ENCODE data around the gene ACOXL.

DNA sequence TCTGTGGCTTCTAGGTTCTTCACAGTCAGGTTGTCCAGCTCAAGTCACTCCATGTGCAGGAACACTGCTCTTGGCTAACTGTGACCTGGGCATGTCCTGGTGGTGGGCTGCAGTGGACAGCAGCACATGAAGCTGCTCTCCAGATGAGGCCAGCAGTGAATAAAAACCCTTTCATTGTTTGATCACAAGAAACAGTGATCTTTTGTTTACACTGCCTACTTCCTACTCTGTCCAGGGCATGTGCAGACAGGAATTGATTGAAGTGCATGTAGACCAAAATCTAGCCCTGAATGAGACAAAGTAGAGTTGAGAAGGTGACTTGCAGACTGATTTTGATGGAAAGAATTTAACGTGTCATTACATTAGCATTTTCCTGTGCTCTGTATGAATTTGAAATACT lies 423.2 kb downstream of the ACOXL start:
- TF ChIP-seq EZH2phosphoT487 (conservative IDR thresholded peaks at IDR 0.05; ENCODE audit: low read length), result no peak
- TF ChIP-seq, protein P1, sequence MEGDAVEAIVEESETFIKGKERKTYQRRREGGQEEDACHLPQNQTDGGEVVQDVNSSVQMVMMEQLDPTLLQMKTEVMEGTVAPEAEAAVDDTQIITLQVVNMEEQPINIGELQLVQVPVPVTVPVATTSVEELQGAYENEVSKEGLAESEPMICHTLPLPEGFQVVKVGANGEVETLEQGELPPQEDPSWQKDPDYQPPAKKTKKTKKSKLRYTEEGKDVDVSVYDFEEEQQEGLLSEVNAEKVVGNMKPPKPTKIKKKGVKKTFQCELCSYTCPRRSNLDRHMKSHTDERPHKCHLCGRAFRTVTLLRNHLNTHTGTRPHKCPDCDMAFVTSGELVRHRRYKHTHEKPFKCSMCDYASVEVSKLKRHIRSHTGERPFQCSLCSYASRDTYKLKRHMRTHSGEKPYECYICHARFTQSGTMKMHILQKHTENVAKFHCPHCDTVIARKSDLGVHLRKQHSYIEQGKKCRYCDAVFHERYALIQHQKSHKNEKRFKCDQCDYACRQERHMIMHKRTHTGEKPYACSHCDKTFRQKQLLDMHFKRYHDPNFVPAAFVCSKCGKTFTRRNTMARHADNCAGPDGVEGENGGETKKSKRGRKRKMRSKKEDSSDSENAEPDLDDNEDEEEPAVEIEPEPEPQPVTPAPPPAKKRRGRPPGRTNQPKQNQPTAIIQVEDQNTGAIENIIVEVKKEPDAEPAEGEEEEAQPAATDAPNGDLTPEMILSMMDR (IDR thresholded peaks at IDR 0.05; ENCODE audit: insufficient read depth, low read length, poor library complexity, severe bottlenecking), result no peak
